IMR-90 (cell line): ENCODE results near the gene SP3. TPM values are rescaled to one million over a fixed set of nuclear protein-coding genes. Genes with fewer than 3 reads are reported as not detected.

Source experiments
- ATAC-seq: fragments of 200-7000 bp; cut with Tn5 transposase; 2 replicates; pipeline ENCODE4 v1.9.1; 2020; ENCODE audit warnings: low read depth, mild to moderate bottlenecking, moderate library complexity
- BruUV-seq: library from RNA; stranded (reverse); fragments of 400-500 nt; replicated peaks from 2 replicates; lab custom pipeline; 2021; lab: Mats Ljungman, UMichigan
- CTCF ChIA-PET: fragments of 300-600 bp; formaldehyde crosslinking; extraction: SDS; loops from one replicate; lab custom pipeline; 2021; ENCODE audit warnings: antibody characterized with exemption; lab: Yijun Ruan, JAX
- POLR2A ChIA-PET: fragments of 300-600 bp; sonication (Branson Sonifier 250); formaldehyde crosslinking; loops from one replicate; lab custom pipeline; 2022; ENCODE audit warnings: antibody characterized with exemption; ENCODE audit not compliant: unreplicated experiment; lab: Charles Lee
- DNase-seq: peaks from one replicate; pipeline ENCODE4 v3.0.0; 2013
- H2AFZ ChIP-seq: replicated peaks from 2 replicates; pipeline ENCODE3; 2013; ENCODE audit warnings: low read length, mild to moderate bottlenecking; ENCODE audit not compliant: poor library complexity
- H2AK5ac ChIP-seq: 2 replicates; pipeline ENCODE4 v1.6.1; 2013; ENCODE audit warnings: low read depth, low read length, inconsistent platforms
- H2AK9ac ChIP-seq: replicated peaks from 2 replicates; pipeline ENCODE3; 2013; ENCODE audit warnings: mild to moderate bottlenecking, low read depth, low read length, moderate library complexity; ENCODE audit not compliant: poor library complexity
- H2BK120ac ChIP-seq: 2 replicates; pipeline ENCODE4 v1.6.1; 2013; ENCODE audit warnings: low read depth, low read length, inconsistent platforms
- H2BK15ac ChIP-seq: 3 replicates; pipeline ENCODE4 v1.6.1; 2013; ENCODE audit warnings: low read depth, low read length, inconsistent platforms
- H2BK20ac ChIP-seq: 2 replicates; pipeline ENCODE4 v1.6.1; 2013; ENCODE audit warnings: low read depth, mild to moderate bottlenecking, inconsistent platforms, low read length, moderate library complexity
- H2BK5ac ChIP-seq: 2 replicates; pipeline ENCODE4 v1.6.1; 2013; ENCODE audit warnings: mild to moderate bottlenecking, low read depth, low read length, inconsistent platforms; ENCODE audit not compliant: poor library complexity, severe bottlenecking
- H3K14ac ChIP-seq: replicated peaks from 2 replicates; pipeline ENCODE4 v1.6.1; 2013; ENCODE audit warnings: low read depth, low read length, inconsistent platforms
- H3K18ac ChIP-seq: 2 replicates; pipeline ENCODE4 v1.6.1; 2013; ENCODE audit warnings: low read depth, low read length, control low read depth
- H3K23ac ChIP-seq: 2 replicates; pipeline ENCODE4 v1.6.1; 2013; ENCODE audit warnings: low read depth, low read length, inconsistent platforms
- H3K27ac ChIP-seq: 2 replicates; pipeline ENCODE4 v1.5.1; 2013; ENCODE audit warnings: mild to moderate bottlenecking, control low read depth, low read length; ENCODE audit not compliant: insufficient read depth
- H3K27me3 ChIP-seq: 2 replicates; pipeline ENCODE4 v1.6.1; 2013; ENCODE audit warnings: low read length; ENCODE audit not compliant: control insufficient read depth, insufficient read depth
- H3K36me3 ChIP-seq: 2 replicates; pipeline ENCODE4 v1.6.1; 2013; ENCODE audit warnings: low read length, mixed read lengths; ENCODE audit not compliant: control insufficient read depth, insufficient read depth
- H3K4ac ChIP-seq: 2 replicates; pipeline ENCODE4 v1.6.1; 2013; ENCODE audit warnings: low read depth, low read length, inconsistent platforms
- H3K4me1 ChIP-seq: 2 replicates; pipeline ENCODE4 v1.6.1; 2013; ENCODE audit warnings: low read length, mixed read lengths; ENCODE audit not compliant: control insufficient read depth, insufficient read depth
- H3K4me2 ChIP-seq: 2 replicates; pipeline ENCODE4 v1.6.1; 2013; ENCODE audit warnings: low read depth, mild to moderate bottlenecking, control low read depth, low read length, moderate library complexity
- H3K4me3 ChIP-seq: 2 replicates; pipeline ENCODE4 v1.5.1; 2013; ENCODE audit warnings: low read depth, mild to moderate bottlenecking, control low read depth, low read length, moderate library complexity; ENCODE audit not compliant: insufficient read depth
- H3K56ac ChIP-seq: 2 replicates; pipeline ENCODE4 v1.6.1; 2013; ENCODE audit warnings: low read length, inconsistent platforms; ENCODE audit not compliant: insufficient read depth; ENCODE audit errors: extremely low read depth
- H3K79me1 ChIP-seq, 2 experiments: 2 replicates each; pipeline ENCODE4 v1.6.1; 2013; ENCODE audit warnings: low read length in 2 of 2, inconsistent platforms in 1 of 2, low read depth in 1 of 2
- H3K9ac ChIP-seq: 2 replicates; pipeline ENCODE4 v1.6.1; 2013; ENCODE audit warnings: low read depth, low read length, control low read depth
- H3K9me1 ChIP-seq: 2 replicates; pipeline ENCODE4 v1.6.1; 2013; ENCODE audit warnings: low read length, inconsistent platforms; ENCODE audit not compliant: insufficient read depth
- H3K9me3 ChIP-seq: 2 replicates; pipeline ENCODE4 v1.6.1; 2013; ENCODE audit warnings: low read length; ENCODE audit not compliant: control insufficient read depth, insufficient read depth
- H4K20me1 ChIP-seq: 2 replicates; pipeline ENCODE4 v1.6.1; 2013; ENCODE audit warnings: low read length, inconsistent platforms; ENCODE audit not compliant: insufficient read depth
- H4K5ac ChIP-seq: 2 replicates; pipeline ENCODE4 v1.6.1; 2013; ENCODE audit warnings: mild to moderate bottlenecking, low read depth, low read length, control low read depth
- H4K8ac ChIP-seq, 2 experiments: 2 replicates each; pipeline ENCODE4 v1.6.1; 2013; ENCODE audit warnings: low read depth in 2 of 2, low read length in 2 of 2, control low read depth in 1 of 2, inconsistent platforms in 1 of 2
- H4K91ac ChIP-seq: 2 replicates; pipeline ENCODE4 v1.6.1; 2013; ENCODE audit warnings: low read depth, low read length, inconsistent platforms; ENCODE audit not compliant: insufficient read depth
- BHLHE40 ChIP-seq: fragments of 150-350 bp; IDR thresholded peaks from 2 replicates; pipeline ENCODE4 v1.6.1; 2016; ENCODE audit warnings: mild to moderate bottlenecking, low read depth, low read length
- CEBPB ChIP-seq: IDR thresholded peaks from 2 replicates; pipeline ENCODE4 v1.6.1; 2012; ENCODE audit warnings: low read depth, low read length, improper control_type of control experiment
- CHD1 ChIP-seq: IDR thresholded peaks from 2 replicates; pipeline ENCODE4 v1.6.1; 2012; ENCODE audit warnings: low read depth, low read length, improper control_type of control experiment
- FOS ChIP-seq: fragments of 150-350 bp; IDR thresholded peaks from 2 replicates; pipeline ENCODE4 v1.6.1; 2016; ENCODE audit warnings: low read depth, low read length
- MAFK ChIP-seq: IDR thresholded peaks from 2 replicates; pipeline ENCODE4 v1.6.1; 2012; ENCODE audit warnings: low read depth, low read length, improper control_type of control experiment
- MAZ ChIP-seq: IDR thresholded peaks from 2 replicates; pipeline ENCODE4 v1.6.1; 2012; ENCODE audit warnings: low read depth, mild to moderate bottlenecking, low read length, improper control_type of control experiment, moderate library complexity, borderline replicate concordance
- MXI1 ChIP-seq: IDR thresholded peaks from 2 replicates; pipeline ENCODE4 v1.6.1; 2012; ENCODE audit warnings: low read depth, mild to moderate bottlenecking, low read length, moderate library complexity, borderline replicate concordance
- NFE2L2 ChIP-seq: fragments of 150-350 bp; IDR thresholded peaks from 2 replicates; pipeline ENCODE4 v1.6.1; 2016; ENCODE audit warnings: low read depth, mild to moderate bottlenecking, low read length
- POLR2A ChIP-seq: IDR thresholded peaks from 2 replicates; pipeline ENCODE4 v1.6.1; 2012; ENCODE audit warnings: mild to moderate bottlenecking, low read depth, low read length
- RAD21 ChIP-seq: IDR thresholded peaks from 2 replicates; pipeline ENCODE4 v1.6.1; 2012; ENCODE audit warnings: low read length, improper control_type of control experiment
- RCOR1 ChIP-seq: IDR thresholded peaks from 2 replicates; pipeline ENCODE4 v1.6.1; 2012; ENCODE audit warnings: mild to moderate bottlenecking, low read length, improper control_type of control experiment; ENCODE audit not compliant: insufficient replicate concordance
- RFX5 ChIP-seq: IDR thresholded peaks from 2 replicates; pipeline ENCODE4 v1.8.0; 2012; ENCODE audit warnings: low read depth, mild to moderate bottlenecking, low read length, moderate library complexity
- SMC3 ChIP-seq: fragments of 150-350 bp; IDR thresholded peaks from 2 replicates; pipeline ENCODE4 v1.6.1; 2016; ENCODE audit warnings: low read depth, mild to moderate bottlenecking, antibody characterized with exemption, low read length, moderate library complexity
- dilution Hi-C: fragments of 300-500 bp; cut with HindIII; formaldehyde crosslinking; loops from one replicate; pipeline ENCODE4 v1.14.3; 2018; ENCODE audit warnings: low sequenced_read_pairs; ENCODE audit not compliant: unreplicated experiment
- in situ Hi-C: fragments of 300-500 bp; cut with MboI; formaldehyde crosslinking; loops from 3 replicates; pipeline ENCODE4 v1.14.3; 2019; ENCODE audit warnings: low sequenced_read_pairs, inconsistent platforms, mixed read lengths
- intact Hi-C: fragments of 100-400 bp; cut with micrococcal nuclease; formaldehyde crosslinking; loops from 2 replicates; pipeline ENCODE4 v1.10.0; 2022
- polyA plus RNA-seq, 3 experiments: library from polyadenylated mRNA; depleted of rRNA; stranded (reverse); fragments of >200 nt; gene quantifications; 2 replicates each; pipeline ENCODE4 v1.2.3, GENCODE V29; 2012; ENCODE audit warnings: low replicate concordance in 1 of 3
- total RNA-seq: library from RNA; depleted of rRNA; stranded (reverse); fragments of >200 nt; gene quantifications from 2 replicates; pipeline ENCODE4 v1.2.3, GENCODE V29; 2012
- TF ChIP-seq, protein P1 (sequence below): fragments of 150-350 bp; IDR thresholded peaks from 2 replicates; pipeline ENCODE4 v1.6.1; 2017; ENCODE audit warnings: mild to moderate bottlenecking, antibody characterized with exemption, low read length, low read depth
- TF ChIP-seq, protein P2 (sequence below): conservative IDR thresholded peaks from 2 replicates; pipeline ENCODE4 v1.5.1; 2012; ENCODE audit warnings: mild to moderate bottlenecking, low read depth, low read length, improper control_type of control experiment
- TF ChIP-seq, protein P3 (sequence below): fragments of 150-350 bp; IDR thresholded peaks from 2 replicates; pipeline ENCODE4 v1.6.1; 2016; ENCODE audit warnings: low read depth, mild to moderate bottlenecking, low read length, moderate library complexity, borderline replicate concordance

Gene SP3
- total and polyA plus RNA-seq, 2 of the 4 experiments (the other 2 are of a cell fraction) = 26.7 to 136 TPM

DNA sequence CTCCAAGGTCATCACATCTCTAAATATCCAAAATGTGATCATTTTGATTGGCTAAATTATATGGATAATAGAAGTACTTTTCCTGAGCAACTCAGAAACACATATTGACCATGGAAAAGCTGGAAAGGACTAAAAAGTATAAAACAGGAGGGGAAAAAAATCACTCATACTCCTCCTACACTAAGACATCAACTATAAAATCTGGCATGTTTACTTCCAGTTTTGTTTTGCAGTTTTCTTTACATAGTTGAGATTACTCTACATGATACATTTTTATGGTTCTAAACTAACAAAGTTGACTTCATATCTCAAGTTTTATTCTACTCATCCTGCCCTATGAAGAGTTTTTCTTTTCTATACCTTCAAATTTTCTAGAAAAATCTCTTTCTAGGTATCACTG is 46.0 kb upstream of the SP3 start:
- H2AFZ ChIP-seq = no peak overlapping the region
- H3K9me1 ChIP-seq = no peaks in the 10 kb centered on the region
- H3K79me1 ChIP-seq = no peaks in the 10 kb centered on the region
- no peak overlapping the region for H3K4me2 ChIP-seq
- ChIA-PET CTCF (no interaction called here), POLR2A (no interaction called here)
- H3K14ac ChIP-seq = no peak overlapping the region
- no peaks in the 10 kb centered on the region for H3K36me3 ChIP-seq
- intact Hi-C loops = no loop called here
- H3K9ac ChIP-seq = no peak overlapping the region
- no peaks in the 10 kb centered on the region for H3K9me3 ChIP-seq
- H2BK5ac ChIP-seq = no peak overlapping the region
- DNase-seq (no peak), ATAC-seq (no peak)
- H3K23ac ChIP-seq = no peak overlapping the region
- no peak overlapping the region for H2BK15ac ChIP-seq
- no peaks in the 10 kb centered on the region for H3K27me3 ChIP-seq
- H3K18ac ChIP-seq = no peak overlapping the region
- dilution Hi-C loops = no loop called here
- no peaks in the 10 kb centered on the region for H4K20me1 ChIP-seq
- no peak overlapping the region for H2BK20ac ChIP-seq
- H3K56ac ChIP-seq = no peak overlapping the region
- H3K4ac ChIP-seq = no peak overlapping the region
- in situ Hi-C loops = no loop called here
- no peak overlapping the region for H3K27ac ChIP-seq
- H2BK120ac ChIP-seq = no peak overlapping the region
- H4K5ac ChIP-seq = no peak overlapping the region
- no peak for TF ChIP-seq FOS
- no peak for TF ChIP-seq RAD21
- no peak for TF ChIP-seq MXI1
- TF ChIP-seq RCOR1 = no peak
- TF ChIP-seq MAZ = no peak
- TF ChIP-seq SMC3 = no peak
- no peak for TF ChIP-seq CEBPB
- TF ChIP-seq MAFK = no peak
- TF ChIP-seq, protein P1, sequence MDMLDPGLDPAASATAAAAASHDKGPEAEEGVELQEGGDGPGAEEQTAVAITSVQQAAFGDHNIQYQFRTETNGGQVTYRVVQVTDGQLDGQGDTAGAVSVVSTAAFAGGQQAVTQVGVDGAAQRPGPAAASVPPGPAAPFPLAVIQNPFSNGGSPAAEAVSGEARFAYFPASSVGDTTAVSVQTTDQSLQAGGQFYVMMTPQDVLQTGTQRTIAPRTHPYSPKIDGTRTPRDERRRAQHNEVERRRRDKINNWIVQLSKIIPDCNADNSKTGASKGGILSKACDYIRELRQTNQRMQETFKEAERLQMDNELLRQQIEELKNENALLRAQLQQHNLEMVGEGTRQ = no peak
- TF ChIP-seq POLR2A = no peak
- no peak for TF ChIP-seq NFE2L2
- TF ChIP-seq BHLHE40 = no peak
- no peak for TF ChIP-seq CHD1
- TF ChIP-seq RFX5 = no peak
- TF ChIP-seq, protein P2, sequence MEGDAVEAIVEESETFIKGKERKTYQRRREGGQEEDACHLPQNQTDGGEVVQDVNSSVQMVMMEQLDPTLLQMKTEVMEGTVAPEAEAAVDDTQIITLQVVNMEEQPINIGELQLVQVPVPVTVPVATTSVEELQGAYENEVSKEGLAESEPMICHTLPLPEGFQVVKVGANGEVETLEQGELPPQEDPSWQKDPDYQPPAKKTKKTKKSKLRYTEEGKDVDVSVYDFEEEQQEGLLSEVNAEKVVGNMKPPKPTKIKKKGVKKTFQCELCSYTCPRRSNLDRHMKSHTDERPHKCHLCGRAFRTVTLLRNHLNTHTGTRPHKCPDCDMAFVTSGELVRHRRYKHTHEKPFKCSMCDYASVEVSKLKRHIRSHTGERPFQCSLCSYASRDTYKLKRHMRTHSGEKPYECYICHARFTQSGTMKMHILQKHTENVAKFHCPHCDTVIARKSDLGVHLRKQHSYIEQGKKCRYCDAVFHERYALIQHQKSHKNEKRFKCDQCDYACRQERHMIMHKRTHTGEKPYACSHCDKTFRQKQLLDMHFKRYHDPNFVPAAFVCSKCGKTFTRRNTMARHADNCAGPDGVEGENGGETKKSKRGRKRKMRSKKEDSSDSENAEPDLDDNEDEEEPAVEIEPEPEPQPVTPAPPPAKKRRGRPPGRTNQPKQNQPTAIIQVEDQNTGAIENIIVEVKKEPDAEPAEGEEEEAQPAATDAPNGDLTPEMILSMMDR = no peak
- TF ChIP-seq, protein P3, sequence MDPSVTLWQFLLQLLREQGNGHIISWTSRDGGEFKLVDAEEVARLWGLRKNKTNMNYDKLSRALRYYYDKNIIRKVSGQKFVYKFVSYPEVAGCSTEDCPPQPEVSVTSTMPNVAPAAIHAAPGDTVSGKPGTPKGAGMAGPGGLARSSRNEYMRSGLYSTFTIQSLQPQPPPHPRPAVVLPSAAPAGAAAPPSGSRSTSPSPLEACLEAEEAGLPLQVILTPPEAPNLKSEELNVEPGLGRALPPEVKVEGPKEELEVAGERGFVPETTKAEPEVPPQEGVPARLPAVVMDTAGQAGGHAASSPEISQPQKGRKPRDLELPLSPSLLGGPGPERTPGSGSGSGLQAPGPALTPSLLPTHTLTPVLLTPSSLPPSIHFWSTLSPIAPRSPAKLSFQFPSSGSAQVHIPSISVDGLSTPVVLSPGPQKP = no peak
- no TSS peak for BruUV-seq
- H4K91ac ChIP-seq = no peak overlapping the region
- no peak overlapping the region for H3K4me3 ChIP-seq
- no peak overlapping the region for H4K8ac ChIP-seq
- peaks cover 13% of the 10 kb centered on the region for H3K4me1 ChIP-seq
- H2AK9ac ChIP-seq = no peak overlapping the region
- no peak overlapping the region for H2AK5ac ChIP-seq
